BE2C (cell line): ENCODE results near the gene INSYN2B.
A peak's percentile ranks its signal among the peaks of the same experiment; 100 is the strongest.

Experiments used
- DNase-seq: peaks from one replicate; pipeline ENCODE4 v3.0.0-alpha.2; 2020
- H3K27me3 ChIP-seq: fragments of 250-450 bp; sonication (Bioruptor Pico); 2 replicates; pipeline ENCODE4 v1.5.1; 2020; ENCODE audit warnings: mild to moderate bottlenecking
- H3K36me3 ChIP-seq: fragments of 250-450 bp; sonication (Bioruptor Pico); 2 replicates; pipeline ENCODE4 v1.5.1; 2020; ENCODE audit warnings: mild to moderate bottlenecking
- H3K4me1 ChIP-seq: fragments of 250-450 bp; sonication (Bioruptor Pico); 2 replicates; pipeline ENCODE4 v1.5.1; 2020
- H3K4me3 ChIP-seq: 2 replicates; pipeline ENCODE4 v1.5.1; 2011; ENCODE audit warnings: low read depth, low read length
- H3K9me3 ChIP-seq: fragments of 250-450 bp; sonication (Bioruptor Pico); 2 replicates; pipeline ENCODE4 v1.5.1; 2020
- TF ChIP-seq, protein P1 (sequence below): IDR thresholded peaks from 2 replicates; pipeline ENCODE4 v1.5.1; 2012; ENCODE audit warnings: mild to moderate bottlenecking, low read depth, low read length

Gene INSYN2B

GRCh38 chr5:169938439-169938838 lies 41.9 kb downstream of the INSYN2B start:
- Histone ChIP-seq H3K4me3 (no peak overlapping the region), H3K27me3 (no peaks in the 10 kb centered on the region), H3K4me1 (peaks cover 15% of the 10 kb centered on the region), H3K36me3 (no peaks in the 10 kb centered on the region), H3K9me3 (no peaks in the 10 kb centered on the region)
- no peak for DNase-seq
- TF ChIP-seq, protein P1, sequence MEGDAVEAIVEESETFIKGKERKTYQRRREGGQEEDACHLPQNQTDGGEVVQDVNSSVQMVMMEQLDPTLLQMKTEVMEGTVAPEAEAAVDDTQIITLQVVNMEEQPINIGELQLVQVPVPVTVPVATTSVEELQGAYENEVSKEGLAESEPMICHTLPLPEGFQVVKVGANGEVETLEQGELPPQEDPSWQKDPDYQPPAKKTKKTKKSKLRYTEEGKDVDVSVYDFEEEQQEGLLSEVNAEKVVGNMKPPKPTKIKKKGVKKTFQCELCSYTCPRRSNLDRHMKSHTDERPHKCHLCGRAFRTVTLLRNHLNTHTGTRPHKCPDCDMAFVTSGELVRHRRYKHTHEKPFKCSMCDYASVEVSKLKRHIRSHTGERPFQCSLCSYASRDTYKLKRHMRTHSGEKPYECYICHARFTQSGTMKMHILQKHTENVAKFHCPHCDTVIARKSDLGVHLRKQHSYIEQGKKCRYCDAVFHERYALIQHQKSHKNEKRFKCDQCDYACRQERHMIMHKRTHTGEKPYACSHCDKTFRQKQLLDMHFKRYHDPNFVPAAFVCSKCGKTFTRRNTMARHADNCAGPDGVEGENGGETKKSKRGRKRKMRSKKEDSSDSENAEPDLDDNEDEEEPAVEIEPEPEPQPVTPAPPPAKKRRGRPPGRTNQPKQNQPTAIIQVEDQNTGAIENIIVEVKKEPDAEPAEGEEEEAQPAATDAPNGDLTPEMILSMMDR = no peak

DNA sequence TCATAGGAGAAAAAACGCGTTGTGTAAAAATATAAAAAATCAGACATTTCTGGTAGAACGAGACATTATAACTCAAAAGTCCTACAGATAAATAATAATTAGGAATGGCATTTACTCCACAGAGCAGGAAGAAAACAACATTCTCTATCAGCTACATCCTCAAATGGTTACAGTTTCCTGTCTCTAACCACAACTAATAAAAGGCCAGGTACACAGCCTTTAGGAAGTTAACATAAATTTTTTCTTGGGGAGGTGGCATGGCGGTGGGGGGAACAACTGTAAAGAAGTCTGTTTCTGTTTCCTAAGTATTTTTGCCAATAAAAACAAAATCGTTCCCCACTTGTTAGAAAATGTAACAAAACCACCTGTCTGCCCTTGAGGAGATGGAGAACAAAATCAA lies 44.5 kb downstream of the INSYN2B start:
- TF ChIP-seq, protein P1 = no peak
- no peaks in the 10 kb centered on the region for H3K27me3 ChIP-seq
- peaks cover 15% of the 10 kb centered on the region for H3K4me1 ChIP-seq
- no peaks in the 10 kb centered on the region for H3K9me3 ChIP-seq
- no peak overlapping the region for H3K4me3 ChIP-seq
- no peak for DNase-seq
- no peaks in the 10 kb centered on the region for H3K36me3 ChIP-seq

- Histone ChIP-seq H3K9me3 (no peaks in the 10 kb centered on the region), H3K36me3 (no peaks in the 10 kb centered on the region), H3K27me3 (no peaks in the 10 kb centered on the region), H3K4me3 (no peak overlapping the region), H3K4me1 (peaks cover 15% of the 10 kb centered on the region)
- TF ChIP-seq, protein P1 = no peak
- peak; percentile 11 for DNase-seq
These were observed 45.3 kb downstream of the INSYN2B start for GRCh38 chr5:169934990-169935389.

DNA sequence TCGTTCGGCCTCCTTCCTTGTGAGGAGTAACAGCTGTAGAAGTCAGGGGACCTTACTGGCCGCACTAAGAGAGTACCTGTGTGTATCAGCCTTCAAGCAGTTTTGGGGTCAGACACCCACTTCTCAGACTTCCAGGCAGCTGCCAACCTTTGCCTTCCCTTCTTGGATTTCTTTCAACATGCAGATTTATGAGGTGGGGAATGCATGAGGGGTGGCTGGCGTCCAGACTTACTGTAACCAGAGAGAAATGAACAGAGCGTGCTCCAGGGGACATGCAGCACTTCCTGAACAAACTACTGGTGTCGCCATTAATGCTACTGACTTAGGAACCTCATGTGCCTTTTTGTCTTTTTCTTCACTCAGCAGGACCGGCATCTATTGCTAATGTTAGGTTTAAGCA lies 46.7 kb downstream of the INSYN2B start:
- TF ChIP-seq, protein P1 = no peak

DNA sequence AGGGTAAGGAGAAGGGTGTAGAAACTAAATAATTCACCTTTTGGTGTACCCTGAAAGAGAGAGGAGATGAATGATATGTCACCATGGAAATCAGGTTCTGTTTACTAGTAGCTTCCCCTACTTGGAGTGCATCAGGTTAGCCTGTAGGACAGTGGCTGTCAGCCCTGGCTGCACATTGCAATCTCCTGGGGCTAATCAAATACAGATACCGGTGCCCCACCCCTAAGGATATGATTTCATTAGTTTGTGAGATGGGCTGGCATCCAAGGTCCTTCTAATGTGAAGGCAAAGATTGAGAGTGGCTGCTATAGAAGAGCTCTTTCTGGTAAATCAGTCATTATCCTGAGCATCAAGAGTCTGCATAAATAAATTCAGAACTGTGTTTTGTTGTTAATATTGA lies 47.2 kb downstream of the INSYN2B start:
- TF ChIP-seq, protein P1 = no peak
- H3K36me3 ChIP-seq = no peaks in the 10 kb centered on the region
- peaks cover 15% of the 10 kb centered on the region for H3K4me1 ChIP-seq
- H3K9me3 ChIP-seq = no peaks in the 10 kb centered on the region
- peak; percentile 58 for DNase-seq
- no peaks in the 10 kb centered on the region for H3K27me3 ChIP-seq
- no peak overlapping the region for H3K4me3 ChIP-seq

More for the DNA sequence above, 46.7 kb downstream of the INSYN2B start:
- no peaks in the 10 kb centered on the region for H3K9me3 ChIP-seq
- H3K36me3 ChIP-seq = no peaks in the 10 kb centered on the region
- H3K27me3 ChIP-seq = no peaks in the 10 kb centered on the region
- H3K4me3 ChIP-seq = no peak overlapping the region
- DNase-seq = peak; percentile 25
- H3K4me1 ChIP-seq = peaks cover 15% of the 10 kb centered on the region

DNA sequence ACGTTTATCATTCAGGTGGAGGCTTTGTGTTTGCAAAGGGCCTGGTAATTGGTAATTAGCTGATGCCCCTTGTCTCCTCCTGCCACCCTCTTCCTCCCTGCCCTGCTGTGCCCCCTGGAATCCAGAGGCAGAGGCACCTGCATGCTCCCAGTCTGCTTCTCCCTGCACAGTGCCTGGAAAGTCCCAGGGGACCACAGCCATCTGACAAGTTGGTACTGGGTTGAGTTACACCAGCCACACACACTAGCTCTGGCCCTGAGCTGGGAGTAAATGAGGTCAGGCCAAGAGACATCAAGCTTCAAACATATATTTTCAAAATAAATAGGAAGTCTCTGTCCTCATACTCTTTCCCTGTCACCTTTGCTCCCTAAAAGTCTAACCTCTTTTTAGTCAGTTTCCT lies 56.3 kb downstream of the INSYN2B start:
- TF ChIP-seq, protein P1 = no peak
- Histone ChIP-seq H3K27me3 (no peaks in the 10 kb centered on the region), H3K36me3 (no peaks in the 10 kb centered on the region), H3K4me1 (peaks cover 9% of the 10 kb centered on the region), H3K4me3 (no peak overlapping the region), H3K9me3 (no peaks in the 10 kb centered on the region)
- peak; percentile 86 for DNase-seq
